HEK293 (cell line): ENCODE results near the gene KIF22.

Experiments
- BCL11B ChIP-seq: fragments of 450-650 bp; formaldehyde crosslinking; IDR thresholded peaks from 2 replicates; pipeline ENCODE4 v1.5.1; 2016; ENCODE audit warnings: low read depth, missing biosample characterization, missing genetic modification characterization
- FEZF1 ChIP-seq: fragments of 450-650 bp; formaldehyde crosslinking; IDR thresholded peaks from 2 replicates; pipeline ENCODE4 v1.5.1; 2016; ENCODE audit warnings: missing biosample characterization, missing genetic modification characterization
- GLI2 ChIP-seq: fragments of 450-650 bp; formaldehyde crosslinking; IDR thresholded peaks from 2 replicates; pipeline ENCODE4; 2017; ENCODE audit warnings: missing biosample characterization, missing genetic modification characterization, low read depth, borderline replicate concordance
- GLIS2 ChIP-seq: fragments of 450-650 bp; formaldehyde crosslinking; IDR thresholded peaks from 2 replicates; pipeline ENCODE4 v1.5.1; 2016; ENCODE audit warnings: missing biosample characterization, missing genetic modification characterization
- KLF1 ChIP-seq: fragments of 450-650 bp; formaldehyde crosslinking; IDR thresholded peaks from 2 replicates; pipeline ENCODE4 v1.5.1; 2016; ENCODE audit warnings: missing biosample characterization, missing genetic modification characterization
- MEIS1 ChIP-seq: sonication (generic); formaldehyde crosslinking; IDR thresholded peaks from 2 replicates; pipeline ENCODE4 v1.8.1; 2022; ENCODE audit warnings: missing genetic modification reagents, mild to moderate bottlenecking, borderline replicate concordance
- SCRT1 ChIP-seq: fragments of 450-650 bp; formaldehyde crosslinking; IDR thresholded peaks from 2 replicates; pipeline ENCODE4 v1.5.1; 2016; ENCODE audit warnings: missing biosample characterization, missing genetic modification characterization, borderline replicate concordance
- TRIM28 ChIP-seq: IDR thresholded peaks from 2 replicates; pipeline ENCODE4 v1.6.1; 2011; ENCODE audit warnings: low read length, control low read depth, borderline replicate concordance
- ZBTB17 ChIP-seq: fragments of 450-650 bp; formaldehyde crosslinking; IDR thresholded peaks from 2 replicates; pipeline ENCODE4 v1.5.1; 2016; ENCODE audit warnings: missing biosample characterization, missing genetic modification characterization
- ZBTB48 ChIP-seq: fragments of 450-650 bp; formaldehyde crosslinking; IDR thresholded peaks from 2 replicates; pipeline ENCODE4 v1.5.1; 2016; ENCODE audit warnings: missing biosample characterization, missing genetic modification characterization
- ZEB2 ChIP-seq: fragments of 450-650 bp; formaldehyde crosslinking; IDR thresholded peaks from 2 replicates; pipeline ENCODE4 v1.5.1; 2016; ENCODE audit warnings: missing biosample characterization, missing genetic modification characterization
- ZFP69B ChIP-seq: fragments of 450-650 bp; formaldehyde crosslinking; IDR thresholded peaks from 2 replicates; pipeline ENCODE4 v1.5.1; 2016; ENCODE audit warnings: missing biosample characterization, missing genetic modification characterization
- ZNF146 ChIP-seq: fragments of 450-650 bp; formaldehyde crosslinking; IDR thresholded peaks from 2 replicates; pipeline ENCODE4 v1.5.1; 2016; ENCODE audit warnings: missing biosample characterization, missing genetic modification characterization
- ZNF174 ChIP-seq: fragments of 450-650 bp; formaldehyde crosslinking; IDR thresholded peaks from 2 replicates; pipeline ENCODE4 v1.5.0; 2017; ENCODE audit warnings: missing biosample characterization, mild to moderate bottlenecking, missing genetic modification characterization
- ZNF221 ChIP-seq: fragments of 450-650 bp; formaldehyde crosslinking; IDR thresholded peaks from 2 replicates; pipeline ENCODE4 v1.5.1; 2017; ENCODE audit warnings: missing biosample characterization, missing genetic modification characterization, borderline replicate concordance
- ZNF266 ChIP-seq: fragments of 450-650 bp; formaldehyde crosslinking; IDR thresholded peaks from 2 replicates; pipeline ENCODE4 v1.5.1; 2016; ENCODE audit warnings: missing biosample characterization, missing genetic modification characterization, low read depth
- ZNF404 ChIP-seq: fragments of 450-650 bp; formaldehyde crosslinking; IDR thresholded peaks from 2 replicates; pipeline ENCODE4 v1.5.1; 2017; ENCODE audit warnings: missing biosample characterization, missing genetic modification characterization
- ZNF423 ChIP-seq: fragments of 450-650 bp; formaldehyde crosslinking; IDR thresholded peaks from 2 replicates; pipeline ENCODE4 v1.5.1; 2016; ENCODE audit warnings: missing biosample characterization, missing genetic modification characterization
- ZNF530 ChIP-seq: fragments of 450-650 bp; formaldehyde crosslinking; IDR thresholded peaks from 2 replicates; pipeline ENCODE4 v1.5.1; 2016; ENCODE audit warnings: low read depth, missing biosample characterization, missing genetic modification characterization
- ZNF610 ChIP-seq: fragments of 450-650 bp; formaldehyde crosslinking; IDR thresholded peaks from 2 replicates; pipeline ENCODE4 v1.5.1; 2016; ENCODE audit warnings: missing biosample characterization, missing genetic modification characterization, borderline replicate concordance
- ZNF654 ChIP-seq: fragments of 450-650 bp; formaldehyde crosslinking; IDR thresholded peaks from 2 replicates; pipeline ENCODE4 v1.5.1; 2016; ENCODE audit warnings: low read depth, missing biosample characterization, missing genetic modification characterization
- ZSCAN16 ChIP-seq: fragments of 450-650 bp; formaldehyde crosslinking; IDR thresholded peaks from 2 replicates; pipeline ENCODE4 v1.5.1; 2016; ENCODE audit warnings: missing biosample characterization, missing genetic modification characterization
- TF ChIP-seq, protein P1 (sequence below): fragments of 450-650 bp; formaldehyde crosslinking; IDR thresholded peaks from 2 replicates; pipeline ENCODE4 v1.5.1; 2016; ENCODE audit warnings: missing biosample characterization, missing genetic modification characterization
- TF ChIP-seq, protein P2 (sequence below): fragments of 450-650 bp; formaldehyde crosslinking; IDR thresholded peaks from 2 replicates; pipeline ENCODE4 v1.5.1; 2016; ENCODE audit warnings: missing biosample characterization, missing genetic modification characterization
- TF ChIP-seq, protein P3 (sequence below): fragments of 450-650 bp; formaldehyde crosslinking; IDR thresholded peaks from 2 replicates; pipeline ENCODE4 v1.5.1; 2016; ENCODE audit warnings: missing biosample characterization, missing genetic modification characterization
- TF ChIP-seq, protein P4 (sequence below): fragments of 450-650 bp; formaldehyde crosslinking; IDR thresholded peaks from 2 replicates; pipeline ENCODE4 v1.5.1; 2016; ENCODE audit warnings: missing biosample characterization, missing genetic modification characterization
- TF ChIP-seq, protein P5 (sequence below): fragments of 450-650 bp; formaldehyde crosslinking; IDR thresholded peaks from 2 replicates; pipeline ENCODE4 v1.5.1; 2016; ENCODE audit warnings: missing biosample characterization, missing genetic modification characterization, low read depth

KIF22 gene

DNA sequence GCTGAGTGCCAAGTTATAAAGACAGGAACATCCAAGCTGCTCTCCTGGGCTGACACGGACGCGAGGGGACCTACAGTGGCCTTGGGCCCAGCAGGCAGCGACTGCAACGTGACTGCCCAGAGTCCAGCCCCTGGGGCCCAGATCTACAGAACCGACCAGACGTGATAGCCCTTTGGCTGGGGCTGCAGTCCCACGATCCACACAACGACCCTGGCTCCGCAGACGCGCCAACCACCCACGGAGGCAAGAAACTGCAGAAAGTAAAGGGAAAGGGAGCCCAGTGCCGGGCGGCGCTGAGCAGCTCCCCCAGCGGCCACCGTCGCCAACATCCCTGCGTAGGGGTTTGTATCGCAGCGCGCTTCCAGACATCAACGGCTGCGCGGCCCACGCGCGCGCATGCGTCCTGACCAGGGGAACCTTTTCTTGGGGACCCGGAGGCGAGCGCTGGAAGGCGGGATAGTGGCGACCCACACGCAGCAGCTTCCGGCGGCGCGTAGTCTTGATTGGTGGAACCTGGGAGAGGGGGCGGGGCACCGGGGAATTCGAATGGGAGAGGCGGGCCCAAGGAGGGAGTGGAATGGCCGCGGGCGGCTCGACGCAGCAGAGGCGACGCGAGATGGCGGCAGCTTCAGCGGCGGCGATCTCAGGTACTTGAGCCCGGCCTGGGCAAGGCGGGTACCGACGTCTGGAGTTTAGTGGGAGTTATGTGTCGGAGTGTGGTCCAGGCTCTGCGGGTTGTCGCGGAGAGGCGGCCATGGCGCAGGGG, at the start of gene KIF22 (continued):
- TF ChIP-seq, protein P1, sequence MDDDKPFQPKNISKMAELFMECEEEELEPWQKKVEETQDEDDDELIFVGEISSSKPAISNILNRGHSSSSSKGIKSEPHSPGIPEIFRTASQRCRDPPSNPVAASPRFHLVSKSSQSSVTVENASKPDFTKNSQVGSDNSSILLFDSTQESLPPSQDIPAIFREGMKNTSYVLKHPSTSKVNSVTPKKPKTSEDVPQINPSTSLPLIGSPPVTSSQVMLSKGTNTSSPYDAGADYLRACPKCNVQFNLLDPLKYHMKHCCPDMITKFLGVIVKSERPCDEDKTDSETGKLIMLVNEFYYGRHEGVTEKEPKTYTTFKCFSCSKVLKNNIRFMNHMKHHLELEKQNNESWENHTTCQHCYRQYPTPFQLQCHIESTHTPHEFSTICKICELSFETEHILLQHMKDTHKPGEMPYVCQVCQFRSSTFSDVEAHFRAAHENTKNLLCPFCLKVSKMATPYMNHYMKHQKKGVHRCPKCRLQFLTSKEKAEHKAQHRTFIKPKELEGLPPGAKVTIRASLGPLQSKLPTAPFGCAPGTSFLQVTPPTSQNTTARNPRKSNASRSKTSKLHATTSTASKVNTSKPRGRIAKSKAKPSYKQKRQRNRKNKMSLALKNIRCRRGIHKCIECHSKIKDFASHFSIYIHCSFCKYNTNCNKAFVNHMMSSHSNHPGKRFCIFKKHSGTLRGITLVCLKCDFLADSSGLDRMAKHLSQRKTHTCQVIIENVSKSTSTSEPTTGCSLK (tag by site-specific recombination) = no peak
- peak; percentile 89 for TF ChIP-seq ZBTB17
- no peak for TF ChIP-seq ZNF423
- peak; percentile 67 for TF ChIP-seq ZEB2 (tag by site-specific recombination)
- TF ChIP-seq ZFP69B (tag by site-specific recombination) = no peak; the same call in 1 of the 2 replicates
- TF ChIP-seq ZNF530 = no peak
- TF ChIP-seq ZNF610 (tag by site-specific recombination) = no peak
- TF ChIP-seq ZNF654 (tag by site-specific recombination) = no peak
- 0 out of 2 replicates have a peak, but pooled peaks have one; percentile 54 for TF ChIP-seq ZNF146 (tag by site-specific recombination)
- TF ChIP-seq, protein P2, sequence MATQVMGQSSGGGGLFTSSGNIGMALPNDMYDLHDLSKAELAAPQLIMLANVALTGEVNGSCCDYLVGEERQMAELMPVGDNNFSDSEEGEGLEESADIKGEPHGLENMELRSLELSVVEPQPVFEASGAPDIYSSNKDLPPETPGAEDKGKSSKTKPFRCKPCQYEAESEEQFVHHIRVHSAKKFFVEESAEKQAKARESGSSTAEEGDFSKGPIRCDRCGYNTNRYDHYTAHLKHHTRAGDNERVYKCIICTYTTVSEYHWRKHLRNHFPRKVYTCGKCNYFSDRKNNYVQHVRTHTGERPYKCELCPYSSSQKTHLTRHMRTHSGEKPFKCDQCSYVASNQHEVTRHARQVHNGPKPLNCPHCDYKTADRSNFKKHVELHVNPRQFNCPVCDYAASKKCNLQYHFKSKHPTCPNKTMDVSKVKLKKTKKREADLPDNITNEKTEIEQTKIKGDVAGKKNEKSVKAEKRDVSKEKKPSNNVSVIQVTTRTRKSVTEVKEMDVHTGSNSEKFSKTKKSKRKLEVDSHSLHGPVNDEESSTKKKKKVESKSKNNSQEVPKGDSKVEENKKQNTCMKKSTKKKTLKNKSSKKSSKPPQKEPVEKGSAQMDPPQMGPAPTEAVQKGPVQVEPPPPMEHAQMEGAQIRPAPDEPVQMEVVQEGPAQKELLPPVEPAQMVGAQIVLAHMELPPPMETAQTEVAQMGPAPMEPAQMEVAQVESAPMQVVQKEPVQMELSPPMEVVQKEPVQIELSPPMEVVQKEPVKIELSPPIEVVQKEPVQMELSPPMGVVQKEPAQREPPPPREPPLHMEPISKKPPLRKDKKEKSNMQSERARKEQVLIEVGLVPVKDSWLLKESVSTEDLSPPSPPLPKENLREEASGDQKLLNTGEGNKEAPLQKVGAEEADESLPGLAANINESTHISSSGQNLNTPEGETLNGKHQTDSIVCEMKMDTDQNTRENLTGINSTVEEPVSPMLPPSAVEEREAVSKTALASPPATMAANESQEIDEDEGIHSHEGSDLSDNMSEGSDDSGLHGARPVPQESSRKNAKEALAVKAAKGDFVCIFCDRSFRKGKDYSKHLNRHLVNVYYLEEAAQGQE (tag by site-specific recombination) = no peak
- no peak for TF ChIP-seq ZNF174
- TF ChIP-seq ZNF221 (tag by site-specific recombination) = no peak
- TF ChIP-seq ZNF266 (tag by site-specific recombination) = no peak
- TF ChIP-seq, protein P3, sequence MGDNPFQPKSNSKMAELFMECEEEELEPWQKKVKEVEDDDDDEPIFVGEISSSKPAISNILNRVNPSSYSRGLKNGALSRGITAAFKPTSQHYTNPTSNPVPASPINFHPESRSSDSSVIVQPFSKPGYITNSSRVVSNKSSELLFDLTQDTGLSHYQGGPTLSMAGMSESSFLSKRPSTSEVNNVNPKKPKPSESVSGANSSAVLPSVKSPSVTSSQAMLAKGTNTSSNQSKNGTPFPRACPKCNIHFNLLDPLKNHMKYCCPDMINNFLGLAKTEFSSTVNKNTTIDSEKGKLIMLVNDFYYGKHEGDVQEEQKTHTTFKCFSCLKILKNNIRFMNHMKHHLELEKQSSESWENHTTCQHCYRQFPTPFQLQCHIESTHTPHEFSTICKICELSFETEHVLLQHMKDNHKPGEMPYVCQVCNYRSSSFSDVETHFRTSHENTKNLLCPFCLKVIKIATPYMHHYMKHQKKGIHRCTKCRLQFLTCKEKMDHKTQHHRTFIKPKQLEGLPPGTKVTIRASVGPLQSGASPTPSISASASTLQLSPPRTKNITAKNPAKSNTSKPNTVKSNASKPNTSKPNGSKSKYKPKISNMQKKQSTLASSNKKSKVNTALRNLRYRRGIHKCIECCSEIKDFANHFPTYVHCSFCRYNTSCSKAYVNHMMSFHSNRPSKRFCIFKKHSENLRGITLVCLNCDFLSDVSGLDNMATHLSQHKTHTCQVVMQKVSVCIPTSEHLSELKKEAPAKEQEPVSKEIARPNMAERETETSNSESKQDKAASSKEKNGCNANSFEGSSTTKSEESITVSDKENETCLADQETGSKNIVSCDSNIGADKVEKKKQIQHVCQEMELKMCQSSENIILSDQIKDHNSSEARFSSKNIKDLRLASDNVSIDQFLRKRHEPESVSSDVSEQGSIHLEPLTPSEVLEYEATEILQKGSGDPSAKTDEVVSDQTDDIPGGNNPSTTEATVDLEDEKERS (tag by site-specific recombination) = no peak
- TF ChIP-seq, protein P4, sequence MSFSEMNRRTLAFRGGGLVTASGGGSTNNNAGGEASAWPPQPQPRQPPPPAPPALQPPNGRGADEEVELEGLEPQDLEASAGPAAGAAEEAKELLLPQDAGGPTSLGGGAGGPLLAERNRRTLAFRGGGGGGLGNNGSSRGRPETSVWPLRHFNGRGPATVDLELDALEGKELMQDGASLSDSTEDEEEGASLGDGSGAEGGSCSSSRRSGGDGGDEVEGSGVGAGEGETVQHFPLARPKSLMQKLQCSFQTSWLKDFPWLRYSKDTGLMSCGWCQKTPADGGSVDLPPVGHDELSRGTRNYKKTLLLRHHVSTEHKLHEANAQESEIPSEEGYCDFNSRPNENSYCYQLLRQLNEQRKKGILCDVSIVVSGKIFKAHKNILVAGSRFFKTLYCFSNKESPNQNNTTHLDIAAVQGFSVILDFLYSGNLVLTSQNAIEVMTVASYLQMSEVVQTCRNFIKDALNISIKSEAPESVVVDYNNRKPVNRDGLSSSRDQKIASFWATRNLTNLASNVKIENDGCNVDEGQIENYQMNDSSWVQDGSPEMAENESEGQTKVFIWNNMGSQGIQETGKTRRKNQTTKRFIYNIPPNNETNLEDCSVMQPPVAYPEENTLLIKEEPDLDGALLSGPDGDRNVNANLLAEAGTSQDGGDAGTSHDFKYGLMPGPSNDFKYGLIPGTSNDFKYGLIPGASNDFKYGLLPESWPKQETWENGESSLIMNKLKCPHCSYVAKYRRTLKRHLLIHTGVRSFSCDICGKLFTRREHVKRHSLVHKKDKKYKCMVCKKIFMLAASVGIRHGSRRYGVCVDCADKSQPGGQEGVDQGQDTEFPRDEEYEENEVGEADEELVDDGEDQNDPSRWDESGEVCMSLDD = no peak
- TF ChIP-seq ZBTB48 (tag by site-specific recombination) = peak; percentile 76
- TF ChIP-seq KLF1 (tag by site-specific recombination) = peak; percentile 54
- TF ChIP-seq BCL11B (tag by site-specific recombination) = no peak
- TF ChIP-seq ZNF404 (tag by site-specific recombination) = no peak
- no peak for TF ChIP-seq GLI2 (tag by site-specific recombination)
- TF ChIP-seq FEZF1 (tag by site-specific recombination) = no peak
- no peak for TF ChIP-seq MEIS1 (CRISPR knock-in tag)
- no peak; the same call in 1 of the 2 replicates for TF ChIP-seq GLIS2 (tag by site-specific recombination)
- TF ChIP-seq TRIM28 = no peak
- TF ChIP-seq, protein P5, sequence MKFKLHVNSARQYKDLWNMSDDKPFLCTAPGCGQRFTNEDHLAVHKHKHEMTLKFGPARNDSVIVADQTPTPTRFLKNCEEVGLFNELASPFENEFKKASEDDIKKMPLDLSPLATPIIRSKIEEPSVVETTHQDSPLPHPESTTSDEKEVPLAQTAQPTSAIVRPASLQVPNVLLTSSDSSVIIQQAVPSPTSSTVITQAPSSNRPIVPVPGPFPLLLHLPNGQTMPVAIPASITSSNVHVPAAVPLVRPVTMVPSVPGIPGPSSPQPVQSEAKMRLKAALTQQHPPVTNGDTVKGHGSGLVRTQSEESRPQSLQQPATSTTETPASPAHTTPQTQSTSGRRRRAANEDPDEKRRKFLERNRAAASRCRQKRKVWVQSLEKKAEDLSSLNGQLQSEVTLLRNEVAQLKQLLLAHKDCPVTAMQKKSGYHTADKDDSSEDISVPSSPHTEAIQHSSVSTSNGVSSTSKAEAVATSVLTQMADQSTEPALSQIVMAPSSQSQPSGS = no peak
- no peak for TF ChIP-seq SCRT1 (tag by site-specific recombination)
- TF ChIP-seq ZSCAN16 (tag by site-specific recombination) = 0 out of 2 replicates have a peak, but pooled peaks have one; percentile 21
